Activated CD4-positive, alpha-beta T cell treated with anti-CD3 and anti-CD28 coated beads, Interleukin-2, amount 50 U/mL, for 16 hours (primary cell): Measurements from ENCODE around the gene BOLA1.
"Not testable (repeated sequence)": the region's sequence is repeated elsewhere in the genome, so short reads cannot be mapped to it uniquely, and the experiment has no call there.

Experiments
- DNase-seq: peaks from one replicate; pipeline ENCODE4 v3.0.0-alpha.2; 2020

The BOLA1 gene

GRCh38 chr1:149932474-149932873, 33.1 kb downstream of the BOLA1 start:
- DNase-seq, result no peak

GRCh38 chr1:149933208-149933607, 33.8 kb downstream of the BOLA1 start:
- no peak for DNase-seq

GRCh38 chr1:149934356-149934755, 35.0 kb downstream of the BOLA1 start:
- DNase-seq, result no peak

GRCh38 chr1:149936170-149936991, 37.0 kb downstream of the BOLA1 start, which contains the start of gene MTMR11:
Gene MTMR11, minus strand, starts transcription at chr1:149936879. Its CDS starts 232 bp downstream, at chr1:149936647.
- DNase-seq, result no peak

- no peak for DNase-seq
These were observed 37.8 kb downstream of the BOLA1 start for GRCh38 chr1:149936992-149937705.

GRCh38 chr1:149937759-149938158, 38.4 kb downstream of the BOLA1 start:
- peak; percentile 24 for DNase-seq

- DNase-seq, result not testable (repeated sequence)
These were observed 39.3 kb downstream of the BOLA1 start for GRCh38 chr1:149938668-149939003.

GRCh38 chr1:149940427-149940826, 41.1 kb downstream of the BOLA1 start:
- no peak for DNase-seq

GRCh38 chr1:149942207-149942606, 42.8 kb downstream of the BOLA1 start:
- no peak for DNase-seq

- no peak for DNase-seq
These were observed 43.5 kb downstream of the BOLA1 start for GRCh38 chr1:149942885-149943284.

- DNase-seq, result no peak
These were observed 45.8 kb downstream of the BOLA1 start for GRCh38 chr1:149945206-149945605.

GRCh38 chr1:149949911-149950310, 50.5 kb downstream of the BOLA1 start:
- DNase-seq, result no peak
